GM18520 (cell line): ENCODE data around the gene POPDC2.
A peak's percentile ranks its signal among the peaks of the same experiment; 100 is the strongest.
"Not testable (repeated sequence)": the region's sequence is repeated elsewhere in the genome, so short reads cannot be mapped to it uniquely, and the experiment has no call there.

ENCODE experiments used
- ATAC-seq: cut with Tn5 transposase; IDR thresholded peaks from one replicate; pipeline ENCODE4 v1.9.1; 2021; ENCODE audit not compliant: unreplicated experiment

POPDC2 gene

GRCh38 chr3:119620899-119621298 lies 39.5 kb downstream of the POPDC2 start:
- ATAC-seq, result no peak

- ATAC-seq, result no peak
These were observed 41.3 kb downstream of the POPDC2 start for GRCh38 chr3:119619094-119619493.

DNA sequence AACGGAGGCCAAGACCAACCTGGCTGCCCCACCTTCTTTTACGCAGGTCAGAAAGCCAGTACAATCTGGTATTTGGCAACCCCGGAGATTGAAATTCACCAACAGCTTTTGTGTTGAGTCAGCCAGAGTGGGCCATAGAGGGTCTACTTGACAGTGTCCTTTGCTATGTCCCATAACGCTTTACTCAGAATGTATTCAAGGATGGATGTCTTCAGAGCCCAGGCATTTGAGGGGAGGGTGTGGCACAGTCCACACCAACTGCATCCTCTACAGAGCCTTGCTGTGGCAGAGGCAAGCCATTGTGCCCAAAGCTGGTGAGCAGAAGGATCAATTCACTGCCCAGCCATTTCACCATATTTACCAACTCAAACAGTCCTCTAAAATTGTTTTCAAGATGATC lies 44.3 kb downstream of the POPDC2 start:
- no peak for ATAC-seq

DNA sequence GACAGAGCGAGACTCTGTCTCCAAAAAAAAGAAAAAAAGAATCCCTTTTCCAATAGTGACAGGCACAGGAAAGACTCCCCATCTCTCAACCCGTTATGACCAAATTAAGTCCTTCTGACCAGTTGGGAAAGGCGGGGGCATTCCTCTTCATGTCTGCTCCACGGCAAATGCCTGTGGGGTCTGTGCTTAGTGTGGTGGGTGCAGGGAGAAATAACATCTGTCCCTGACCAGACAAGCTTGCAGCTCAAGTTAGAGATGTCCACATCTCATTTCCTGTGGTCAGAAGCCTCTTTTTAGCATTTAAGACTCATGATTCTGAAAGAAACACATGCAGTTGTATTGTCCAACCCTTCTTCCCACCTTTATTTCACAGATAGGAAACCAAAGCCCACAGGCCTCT lies 46.5 kb downstream of the POPDC2 start:
- ATAC-seq, result no peak

GRCh38 chr3:119613201-119613600 lies 47.2 kb downstream of the POPDC2 start:
- peak; percentile 70 for ATAC-seq

DNA sequence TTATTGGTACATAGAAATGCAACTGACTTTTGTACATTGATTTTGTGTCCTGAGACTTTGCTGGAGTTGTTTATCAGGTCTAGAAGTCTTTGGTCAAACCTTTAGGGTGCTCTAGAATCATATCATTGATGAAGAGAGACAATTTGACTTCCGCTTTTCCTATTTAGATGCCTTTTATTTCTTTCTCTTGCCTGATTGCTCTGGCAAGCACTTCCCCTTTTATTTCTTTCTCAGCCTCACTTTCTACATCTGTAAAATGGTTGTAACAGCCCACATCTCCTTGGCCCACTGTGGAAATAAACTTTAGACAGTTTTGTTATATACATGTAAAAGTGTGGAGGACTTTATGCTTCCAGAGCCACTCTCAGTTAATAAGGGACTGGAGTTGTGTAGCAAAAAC lies 48.7 kb downstream of the POPDC2 start:
- ATAC-seq, result no peak

- ATAC-seq, result no peak
These were observed 51.1 kb downstream of the POPDC2 start for GRCh38 chr3:119609301-119609700.

DNA sequence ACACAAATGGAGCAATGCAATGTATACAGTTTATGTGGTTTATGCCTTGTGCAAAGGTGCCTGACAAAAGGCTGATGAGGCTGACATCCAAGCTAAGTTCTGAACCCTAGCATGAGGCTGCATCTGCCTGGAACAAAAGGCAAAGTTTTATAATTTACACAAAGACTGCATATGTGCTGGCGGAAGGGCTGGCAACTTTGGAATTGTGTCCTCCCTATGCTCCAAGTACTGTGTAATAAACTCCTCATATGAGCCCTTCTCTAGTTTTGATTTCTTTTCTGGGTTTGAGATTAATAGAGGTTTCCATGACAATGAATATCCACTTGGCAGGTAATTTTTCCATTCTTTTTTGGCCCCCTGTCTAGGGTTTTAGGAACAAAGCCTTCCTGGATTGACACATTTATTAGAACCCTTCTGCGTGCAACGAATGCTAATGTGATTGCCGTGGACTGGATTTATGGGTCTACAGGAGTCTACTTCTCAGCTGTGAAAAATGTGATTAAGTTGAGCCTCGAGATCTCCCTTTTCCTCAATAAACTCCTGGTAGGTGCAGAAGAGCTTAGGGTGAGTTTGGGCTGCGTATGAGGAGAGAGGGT lies 51.9 kb downstream of the POPDC2 start:
- no peak for ATAC-seq

DNA sequence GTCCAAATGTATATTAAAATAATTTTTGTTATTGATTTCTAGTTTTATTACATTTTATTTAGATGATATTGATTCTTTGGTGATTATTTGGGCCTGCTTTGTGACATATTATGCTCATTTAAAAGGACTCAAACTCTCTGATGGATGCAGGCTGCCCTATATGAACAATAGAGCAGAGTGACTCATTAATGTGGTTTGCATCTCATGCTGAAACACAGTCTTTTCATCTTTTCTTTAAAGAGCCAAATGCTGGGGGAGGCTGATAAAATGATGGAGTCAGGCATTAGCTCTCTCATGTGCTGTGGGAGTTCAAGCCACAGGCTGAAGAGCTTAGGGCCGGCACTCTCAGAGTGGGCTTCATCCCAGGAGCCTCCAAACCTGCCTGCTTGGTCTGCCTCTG lies 55.5 kb downstream of the POPDC2 start:
- ATAC-seq, result no peak

DNA sequence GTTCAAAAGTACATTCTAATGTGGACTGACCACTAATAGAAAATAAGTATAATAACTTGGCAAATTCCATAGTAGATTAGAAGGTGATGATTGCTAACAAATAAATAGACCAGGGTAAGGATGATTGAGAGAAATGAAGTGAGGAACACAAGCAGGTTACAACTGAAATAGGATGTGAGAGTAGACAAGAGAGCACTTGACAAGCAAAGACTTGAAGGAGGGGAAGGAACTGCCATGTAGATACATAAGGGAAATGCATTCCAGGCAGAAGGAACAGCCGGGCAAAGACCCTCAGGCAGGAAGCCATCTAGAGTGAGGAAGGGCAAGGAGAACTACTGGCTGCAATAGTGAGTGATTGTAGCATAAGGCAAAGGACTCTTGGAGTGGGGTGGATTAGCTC lies 57.7 kb downstream of the POPDC2 start:
- ATAC-seq, result no peak

DNA sequence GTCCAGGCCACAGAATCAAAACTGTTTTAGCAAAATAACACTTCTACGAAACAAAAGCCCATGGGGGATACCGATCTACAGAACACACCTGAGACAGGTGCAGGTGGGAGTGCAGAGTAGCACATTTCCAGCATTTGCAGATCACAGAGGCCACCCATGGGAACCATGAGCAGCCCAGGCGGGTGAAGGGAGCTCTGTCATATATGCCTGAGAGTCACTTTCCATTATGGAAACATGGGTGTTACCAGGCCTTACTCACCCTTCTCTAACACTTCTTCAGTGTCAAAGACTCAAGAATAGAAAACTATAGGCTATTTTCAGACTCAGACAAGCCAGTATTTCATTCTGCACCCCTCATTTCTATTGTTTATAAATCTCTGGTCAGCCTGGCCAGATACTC lies 59.2 kb downstream of the POPDC2 start:
- no peak for ATAC-seq

DNA sequence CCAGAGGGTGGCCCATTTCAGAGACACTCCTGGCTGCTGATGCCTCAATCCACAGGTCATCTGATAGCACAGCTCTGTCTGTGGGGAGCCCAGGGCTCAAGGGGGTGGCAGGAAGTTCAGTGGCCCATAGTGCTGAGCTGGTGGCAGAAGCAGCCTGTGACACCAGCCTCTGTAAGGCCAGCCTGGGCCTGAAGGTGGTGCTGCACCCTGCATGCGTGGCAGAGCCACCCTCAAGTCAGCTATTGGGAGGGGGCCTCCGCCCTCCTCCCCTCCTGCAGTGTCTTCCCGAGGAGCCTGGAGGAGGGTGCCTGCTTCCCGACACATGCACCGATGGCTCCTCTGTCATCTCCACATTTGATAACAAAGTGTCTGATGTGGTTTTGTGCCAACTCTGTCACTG lies 59.7 kb downstream of the POPDC2 start:
- peak; percentile 52 for ATAC-seq

- no peak for ATAC-seq
These were observed 60.7 kb downstream of the POPDC2 start for GRCh38 chr3:119599558-119600174.

- ATAC-seq, result peak; percentile 47
These were observed 61.8 kb downstream of the POPDC2 start for GRCh38 chr3:119598410-119599098.

DNA sequence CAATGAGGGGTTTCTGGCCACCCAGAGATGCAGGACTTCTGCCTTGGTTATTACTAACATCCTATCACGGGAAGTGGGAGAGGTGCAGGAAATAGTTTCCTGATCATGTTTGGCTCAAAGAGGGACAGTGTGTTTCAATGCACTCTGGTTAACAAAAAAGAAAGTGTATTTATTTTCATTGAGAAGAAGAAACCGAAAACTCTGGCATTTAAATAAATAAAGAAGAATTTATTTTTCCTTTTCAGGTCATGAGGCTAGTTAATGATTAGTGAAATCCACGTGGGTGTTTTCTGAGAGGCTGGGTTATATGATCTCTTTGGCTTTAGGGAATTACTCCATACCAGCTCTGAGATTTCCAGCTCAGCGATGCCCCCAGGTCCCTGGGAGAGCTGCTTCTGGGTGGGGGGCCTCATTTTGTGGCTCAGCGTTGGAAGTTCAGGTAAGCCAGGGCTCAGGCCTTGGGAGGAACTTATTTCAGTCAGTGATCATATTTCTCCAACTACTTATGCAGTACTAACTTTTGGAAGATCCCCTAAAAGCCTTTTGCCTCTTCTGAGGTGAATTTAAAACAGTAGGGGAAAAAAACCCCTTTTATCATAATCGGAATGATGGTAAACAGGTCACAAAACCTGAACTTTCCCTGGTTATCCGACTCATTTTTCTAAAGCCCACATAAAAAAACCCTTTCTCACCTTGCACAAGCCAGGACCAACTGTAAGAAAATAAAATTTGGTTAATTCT lies 62.7 kb downstream of the POPDC2 start, which contains the start of gene PLA1A:
TSS of gene PLA1A (plus strand) at position 338 of the 741 bp plus-strand sequence. CDS start at position 367, 29 bp downstream.
- no peak for ATAC-seq

GRCh38 chr3:119596398-119596797 lies 64.0 kb downstream of the POPDC2 start:
- ATAC-seq, result no peak

DNA sequence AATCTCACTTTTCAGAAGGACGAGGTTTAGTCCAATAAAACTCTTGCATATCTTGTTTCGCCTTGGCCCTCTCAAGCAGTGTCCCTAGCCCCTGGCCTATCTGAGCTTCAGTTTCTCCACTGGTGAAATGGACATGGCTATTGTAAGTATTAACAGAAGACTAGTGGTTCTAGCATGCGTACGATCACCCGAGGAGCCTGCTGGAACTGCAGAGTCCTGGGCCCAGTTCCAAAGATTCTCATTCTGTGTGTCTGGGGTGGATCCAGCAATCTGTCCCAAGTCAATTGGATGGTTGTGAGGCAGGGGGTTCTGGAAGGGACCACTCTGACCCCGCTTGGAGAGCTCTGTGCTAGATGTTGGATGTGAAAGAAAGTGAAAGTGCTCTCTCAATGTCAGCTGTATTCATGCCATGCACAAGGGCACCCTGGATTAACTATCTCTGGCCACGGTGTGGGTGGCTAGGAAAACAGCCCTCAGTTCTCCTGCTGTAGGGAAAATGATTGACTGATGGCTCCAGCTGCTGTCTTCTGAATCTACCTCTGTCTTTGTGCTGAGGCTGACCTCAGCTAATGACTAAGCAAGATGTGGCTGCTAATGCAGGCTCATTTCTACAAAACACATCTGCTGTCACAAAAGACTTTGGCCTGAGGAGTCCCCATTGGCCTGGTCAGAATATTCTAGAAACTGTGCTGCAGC lies 64.6 kb downstream of the POPDC2 start:
- no peak for ATAC-seq

DNA sequence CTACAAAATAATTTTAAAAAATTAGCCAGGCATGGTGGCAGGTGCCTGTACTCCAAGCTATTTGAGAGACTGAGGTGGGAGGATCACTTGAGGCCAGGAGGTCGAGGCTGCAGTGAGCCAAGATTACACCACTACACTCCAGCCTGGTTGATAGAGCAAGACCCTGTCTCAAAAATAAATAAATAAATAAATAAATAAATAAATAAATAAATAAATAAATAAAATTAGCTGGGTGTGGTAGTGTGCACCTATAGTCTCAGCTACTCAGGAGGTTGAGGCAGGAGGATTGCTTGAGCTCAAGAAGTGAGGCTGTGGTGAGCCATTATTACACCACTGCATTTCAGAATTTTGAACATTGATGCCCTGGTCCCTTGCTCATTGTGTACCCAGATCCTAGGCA lies 65.5 kb downstream of the POPDC2 start:
- ATAC-seq, result not testable (repeated sequence)

DNA sequence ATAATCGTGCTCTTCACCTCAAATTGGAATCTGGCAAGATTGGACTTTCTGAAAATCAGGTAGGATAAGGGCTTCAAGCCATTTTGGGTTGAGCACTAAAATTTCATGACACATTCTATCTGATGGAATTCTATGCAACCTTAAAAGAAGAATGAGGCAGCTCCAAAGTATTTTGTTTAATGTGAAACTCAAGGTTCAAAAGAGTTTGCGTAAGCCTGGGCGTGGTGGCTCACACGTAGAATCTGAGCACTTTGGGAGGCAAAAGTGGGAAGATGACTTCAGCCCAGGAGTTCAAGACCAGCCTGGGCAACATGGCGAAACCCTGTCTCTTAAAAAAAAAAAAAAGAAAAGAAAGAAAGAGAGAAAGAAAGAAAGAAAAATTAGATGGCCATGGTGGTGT lies 66.3 kb downstream of the POPDC2 start:
- no peak for ATAC-seq

GRCh38 chr3:119592861-119593260 lies 67.5 kb downstream of the POPDC2 start:
- no peak for ATAC-seq
